WI38 (cell line): ENCODE measurements around the gene CDC42EP5.
A peak's percentile ranks its signal among the peaks of the same experiment; 100 is the strongest.

Experiments
- H3K4me3 ChIP-seq: 2 replicates; pipeline ENCODE4 v1.5.1; 2011; ENCODE audit warnings: low read depth, mild to moderate bottlenecking, control low read depth, low read length
- CTCF ChIP-seq: IDR thresholded peaks from 2 replicates; pipeline ENCODE4 v1.5.1; 2012; ENCODE audit warnings: low read depth, mild to moderate bottlenecking, control low read depth, low read length

Gene CDC42EP5

GRCh38 chr19:54480051-54480450, 7.0 kb upstream of the CDC42EP5 start:
- no peak for TF ChIP-seq CTCF
- H3K4me3 ChIP-seq = no peak overlapping the region

- H3K4me3 ChIP-seq = no peak overlapping the region
- TF ChIP-seq CTCF = peak; percentile 65
Observed at GRCh38 chr19:54478677-54479266, 5.7 kb upstream of the CDC42EP5 start.

GRCh38 chr19:54477650-54478049, 4.6 kb upstream of the CDC42EP5 start:
- TF ChIP-seq CTCF = no peak
- no peak overlapping the region for H3K4me3 ChIP-seq

- no peak overlapping the region for H3K4me3 ChIP-seq
- TF ChIP-seq CTCF = no peak
Observed at GRCh38 chr19:54475706-54476105, 2.6 kb upstream of the CDC42EP5 start.

GRCh38 chr19:54473892-54474372, 836 bp upstream of the CDC42EP5 start:
- no peak for TF ChIP-seq CTCF
- peak overlapping the region; percentile 58 for H3K4me3 ChIP-seq

- TF ChIP-seq CTCF = no peak
- peak overlapping the region; percentile 54 for H3K4me3 ChIP-seq
Observed at GRCh38 chr19:54470991-54471782, 1.9 kb downstream of the CDC42EP5 start.

- H3K4me3 ChIP-seq = no peak overlapping the region
- TF ChIP-seq CTCF = no peak
Observed at GRCh38 chr19:54470276-54470887, 2.7 kb downstream of the CDC42EP5 start.
